Testis (tissue), 2 donors: ENCODE results near the gene HJV.

Experiments
- CTCF ChIP-seq, 3 experiments: fragments of 450-650 bp in 2 of 3; fragments of 200-600 bp in 1 of 3; sonication (generic) in 1 of 3; IDR thresholded peaks; one replicate each; pipeline ENCODE4 v1.5.1; 2016 to 2019; ENCODE audit warnings: antibody characterized with exemption in 3 of 3, mild to moderate bottlenecking in 2 of 3, moderate library complexity in 1 of 3
- POLR2A ChIP-seq: fragments of 450-650 bp; IDR thresholded peaks from one replicate; pipeline ENCODE4 v1.6.1; 2017; ENCODE audit warnings: antibody characterized with exemption, mild to moderate bottlenecking, moderate library complexity

GRCh38 chr1:145977016-145977415, 44.5 kb downstream of the HJV start:
- TF ChIP-seq CTCF (IDR thresholded peaks at IDR 0.05) (no peak), POLR2A (no peak)
